Measurements from ENCODE around the gene IPO13. TPM values are rescaled to one million over a fixed set of nuclear protein-coding genes. Genes with fewer than 3 reads are reported as not detected.

Gene IPO13, protein sequence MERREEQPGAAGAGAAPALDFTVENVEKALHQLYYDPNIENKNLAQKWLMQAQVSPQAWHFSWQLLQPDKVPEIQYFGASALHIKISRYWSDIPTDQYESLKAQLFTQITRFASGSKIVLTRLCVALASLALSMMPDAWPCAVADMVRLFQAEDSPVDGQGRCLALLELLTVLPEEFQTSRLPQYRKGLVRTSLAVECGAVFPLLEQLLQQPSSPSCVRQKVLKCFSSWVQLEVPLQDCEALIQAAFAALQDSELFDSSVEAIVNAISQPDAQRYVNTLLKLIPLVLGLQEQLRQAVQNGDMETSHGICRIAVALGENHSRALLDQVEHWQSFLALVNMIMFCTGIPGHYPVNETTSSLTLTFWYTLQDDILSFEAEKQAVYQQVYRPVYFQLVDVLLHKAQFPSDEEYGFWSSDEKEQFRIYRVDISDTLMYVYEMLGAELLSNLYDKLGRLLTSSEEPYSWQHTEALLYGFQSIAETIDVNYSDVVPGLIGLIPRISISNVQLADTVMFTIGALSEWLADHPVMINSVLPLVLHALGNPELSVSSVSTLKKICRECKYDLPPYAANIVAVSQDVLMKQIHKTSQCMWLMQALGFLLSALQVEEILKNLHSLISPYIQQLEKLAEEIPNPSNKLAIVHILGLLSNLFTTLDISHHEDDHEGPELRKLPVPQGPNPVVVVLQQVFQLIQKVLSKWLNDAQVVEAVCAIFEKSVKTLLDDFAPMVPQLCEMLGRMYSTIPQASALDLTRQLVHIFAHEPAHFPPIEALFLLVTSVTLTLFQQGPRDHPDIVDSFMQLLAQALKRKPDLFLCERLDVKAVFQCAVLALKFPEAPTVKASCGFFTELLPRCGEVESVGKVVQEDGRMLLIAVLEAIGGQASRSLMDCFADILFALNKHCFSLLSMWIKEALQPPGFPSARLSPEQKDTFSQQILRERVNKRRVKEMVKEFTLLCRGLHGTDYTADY
- 33.4 to 39.2 TPM (median 38.8 TPM) in 3 replicates for total RNA-seq
- long read RNA-seq, transcript IPO13-202 (20 exons, 3,894 nt) = major isoform, 28 of 45 reads
- long read RNA-seq, partial matches to known transcripts = 10 of 45 reads
- long read RNA-seq, other reads (novel, unspliced or antisense) = 7 of 45 reads

DNA sequence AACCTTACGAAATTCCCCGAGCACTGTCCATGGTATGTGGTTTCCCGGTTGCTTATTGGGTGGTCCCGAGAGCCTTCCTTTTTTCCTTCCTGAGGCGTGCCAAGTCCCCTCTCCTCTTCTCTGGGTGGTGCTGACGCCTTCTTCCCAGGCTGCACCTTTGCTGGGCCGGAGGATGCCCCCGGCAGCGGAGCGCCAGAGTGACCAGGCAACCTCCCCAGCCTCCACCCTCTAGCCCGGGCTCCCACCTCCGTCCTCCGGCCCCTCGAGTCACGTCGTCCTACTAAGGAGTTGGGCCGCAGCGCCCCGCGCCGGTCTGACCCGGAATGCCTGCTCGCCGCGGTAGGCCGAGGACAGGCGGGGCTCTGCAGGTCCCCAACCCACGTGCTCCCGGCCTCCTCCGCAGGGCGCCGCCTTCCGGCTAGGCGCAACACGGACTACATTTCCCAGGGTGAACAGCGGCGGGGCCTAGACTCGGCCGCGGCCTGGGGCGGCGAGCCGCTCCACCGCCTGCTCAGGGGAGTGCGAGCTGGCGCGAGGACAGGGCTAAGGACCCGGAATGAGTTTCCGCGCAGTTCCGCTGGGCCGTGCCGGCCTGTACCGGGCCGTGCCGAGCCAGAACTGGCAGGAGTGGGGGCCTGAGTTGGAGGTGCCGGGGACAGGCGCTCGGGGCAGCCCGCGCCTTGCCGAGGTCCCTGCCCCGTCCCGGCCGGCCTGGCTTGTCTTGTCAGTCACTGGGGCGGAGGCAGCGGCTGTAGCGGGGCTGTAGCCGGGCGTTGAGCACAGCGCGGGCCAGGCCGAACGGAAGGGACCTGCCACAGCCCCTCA, at the start of gene IPO13:
TSS of gene IPO13 (plus strand) at position 715 of the 825 bp plus-strand sequence. CDS start 651 bp downstream, outside the sequence.
- H3K4me3 Mint-ChIP-seq (ENCODE audit: unreplicated experiment) = peak within 1 kb of the TSS; percentile 86
- peaks cover 6% of the 10 kb centered on the region for H3K36me3 Mint-ChIP-seq (ENCODE audit: low read depth)
- H3K4me1 Mint-ChIP-seq (ENCODE audit: low read depth) = peaks cover 33% of the 10 kb centered on the region
- H3K9me3 Mint-ChIP-seq (ENCODE audit: low read depth) = no peaks in the 10 kb centered on the region
- peak within 1 kb of the TSS; percentile 98 for H3K27ac Mint-ChIP-seq (ENCODE audit: unreplicated experiment)
- peak; percentile 98 for DNase-seq (ENCODE audit: low spot score)
- TF ChIP-seq, protein P1, sequence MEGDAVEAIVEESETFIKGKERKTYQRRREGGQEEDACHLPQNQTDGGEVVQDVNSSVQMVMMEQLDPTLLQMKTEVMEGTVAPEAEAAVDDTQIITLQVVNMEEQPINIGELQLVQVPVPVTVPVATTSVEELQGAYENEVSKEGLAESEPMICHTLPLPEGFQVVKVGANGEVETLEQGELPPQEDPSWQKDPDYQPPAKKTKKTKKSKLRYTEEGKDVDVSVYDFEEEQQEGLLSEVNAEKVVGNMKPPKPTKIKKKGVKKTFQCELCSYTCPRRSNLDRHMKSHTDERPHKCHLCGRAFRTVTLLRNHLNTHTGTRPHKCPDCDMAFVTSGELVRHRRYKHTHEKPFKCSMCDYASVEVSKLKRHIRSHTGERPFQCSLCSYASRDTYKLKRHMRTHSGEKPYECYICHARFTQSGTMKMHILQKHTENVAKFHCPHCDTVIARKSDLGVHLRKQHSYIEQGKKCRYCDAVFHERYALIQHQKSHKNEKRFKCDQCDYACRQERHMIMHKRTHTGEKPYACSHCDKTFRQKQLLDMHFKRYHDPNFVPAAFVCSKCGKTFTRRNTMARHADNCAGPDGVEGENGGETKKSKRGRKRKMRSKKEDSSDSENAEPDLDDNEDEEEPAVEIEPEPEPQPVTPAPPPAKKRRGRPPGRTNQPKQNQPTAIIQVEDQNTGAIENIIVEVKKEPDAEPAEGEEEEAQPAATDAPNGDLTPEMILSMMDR (IDR thresholded peaks at IDR 0.05) = peak; percentile 82
- H3K27me3 Mint-ChIP-seq (ENCODE audit: low read depth) = no peaks in the 10 kb centered on the region

DNA sequence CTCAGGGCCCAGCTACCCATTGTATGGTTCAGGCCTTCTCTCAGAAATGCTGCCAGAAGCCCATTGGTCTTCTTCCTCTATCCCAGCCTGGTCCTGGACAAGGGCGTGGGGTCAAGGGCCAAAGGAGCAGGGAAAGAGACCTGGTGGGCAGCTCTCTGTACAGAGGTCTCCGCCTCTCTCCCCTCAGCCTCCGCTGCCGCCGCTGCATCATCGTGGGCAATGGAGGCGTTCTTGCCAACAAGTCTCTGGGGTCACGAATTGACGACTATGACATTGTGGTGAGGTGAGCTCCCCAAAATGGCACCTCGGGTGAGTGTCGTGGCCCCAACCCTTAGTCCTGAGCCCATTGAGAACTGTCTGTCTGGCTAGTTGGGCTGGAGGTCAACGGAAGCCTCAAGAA, 47.8 kb upstream of the IPO13 start:
- H3K27ac Mint-ChIP-seq (ENCODE audit: unreplicated experiment) = no peak overlapping the region
- no peak for DNase-seq (ENCODE audit: low spot score)
- TF ChIP-seq, protein P1 (IDR thresholded peaks at IDR 0.05) = no peak
- no peaks in the 10 kb centered on the region for H3K9me3 Mint-ChIP-seq (ENCODE audit: low read depth)
- H3K4me3 Mint-ChIP-seq (ENCODE audit: unreplicated experiment) = no peak overlapping the region
- H3K27me3 Mint-ChIP-seq (ENCODE audit: low read depth) = no peaks in the 10 kb centered on the region
- H3K36me3 Mint-ChIP-seq (ENCODE audit: low read depth) = peaks cover 30% of the 10 kb centered on the region
- peaks cover 1% of the 10 kb centered on the region for H3K4me1 Mint-ChIP-seq (ENCODE audit: low read depth)

DNA sequence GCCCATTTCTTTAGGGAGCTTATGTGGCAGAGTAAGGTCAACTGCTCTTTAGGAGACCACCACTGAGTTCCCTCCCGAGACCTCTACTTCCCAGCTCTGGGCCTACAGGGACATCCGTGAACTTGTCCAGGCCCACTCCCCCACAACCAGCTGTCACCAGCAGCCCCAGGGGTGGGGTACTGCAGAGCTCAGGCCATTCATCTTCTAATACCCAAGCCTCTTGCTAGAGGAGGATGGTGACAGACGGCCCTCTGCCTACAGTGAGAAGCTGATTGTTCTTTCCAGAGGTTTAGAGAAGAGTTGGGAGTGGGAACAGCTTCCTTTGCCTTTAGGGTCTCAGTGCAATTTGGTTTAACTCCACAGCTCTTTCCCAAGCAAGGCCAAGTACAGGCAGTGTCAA, 46.4 kb upstream of the IPO13 start:
- Mint-ChIP-seq H3K4me3 (ENCODE audit: unreplicated experiment) (no peak overlapping the region), H3K27ac (ENCODE audit: unreplicated experiment) (no peak overlapping the region), H3K36me3 (ENCODE audit: low read depth) (peaks cover 19% of the 10 kb centered on the region), H3K9me3 (ENCODE audit: low read depth) (no peaks in the 10 kb centered on the region), H3K27me3 (ENCODE audit: low read depth) (no peaks in the 10 kb centered on the region), H3K4me1 (ENCODE audit: low read depth) (no peaks in the 10 kb centered on the region)
- DNase-seq (ENCODE audit: low spot score) = no peak
- TF ChIP-seq, protein P1 (IDR thresholded peaks at IDR 0.05) = no peak

DNA sequence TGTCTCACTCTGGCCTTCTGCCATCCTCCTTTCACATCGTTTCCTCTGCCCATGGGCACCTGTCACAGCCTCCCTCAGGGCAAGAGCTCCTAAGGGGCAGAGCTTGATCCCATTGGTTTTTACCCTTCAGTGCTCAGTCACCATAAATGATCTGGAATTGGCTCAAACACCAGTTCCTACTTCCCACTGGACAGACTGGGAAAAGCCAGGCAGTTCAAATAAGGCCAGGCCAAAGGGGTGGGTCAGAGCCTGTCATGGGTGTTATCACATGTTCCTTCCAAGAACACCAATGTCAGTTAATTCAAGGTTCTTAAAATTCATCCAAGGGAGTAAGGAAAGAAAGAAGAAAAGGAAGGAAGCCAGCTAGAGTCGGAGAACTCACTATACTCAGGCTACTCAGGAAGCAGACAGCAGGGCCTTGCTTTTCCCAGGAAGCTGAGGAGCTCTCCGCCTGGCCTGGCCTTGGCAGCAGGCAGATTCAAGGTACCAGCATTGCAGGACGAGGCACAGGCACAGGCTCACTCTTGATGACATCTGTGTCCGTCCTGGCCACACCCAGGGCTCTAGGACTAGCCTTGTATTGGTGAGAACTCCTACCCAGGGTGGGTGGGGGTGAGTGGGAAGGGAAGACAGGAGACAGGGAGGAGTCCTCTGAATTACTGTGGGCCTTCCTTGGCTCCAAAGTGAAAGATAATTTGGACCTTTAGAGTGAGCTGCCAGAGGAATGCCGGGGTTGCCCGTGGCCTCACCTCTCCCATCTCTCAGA, 45.4 kb upstream of the IPO13 start:
- Mint-ChIP-seq H3K4me1 (ENCODE audit: low read depth) (no peaks in the 10 kb centered on the region), H3K36me3 (ENCODE audit: low read depth) (peaks cover 15% of the 10 kb centered on the region), H3K27me3 (ENCODE audit: low read depth) (no peaks in the 10 kb centered on the region), H3K4me3 (ENCODE audit: unreplicated experiment) (no peak overlapping the region), H3K27ac (ENCODE audit: unreplicated experiment) (no peak overlapping the region), H3K9me3 (ENCODE audit: low read depth) (no peaks in the 10 kb centered on the region)
- TF ChIP-seq, protein P1 (IDR thresholded peaks at IDR 0.05) = no peak
- DNase-seq (ENCODE audit: low spot score) = no peak

Measured in chondrocyte (in vitro differentiated cells).